GM19395 (cell line): Measurements from ENCODE around the gene ZNF302.

Experiments used
- ATAC-seq: cut with Tn5 transposase; IDR thresholded peaks from one replicate; pipeline ENCODE4 v1.9.1; 2021; ENCODE audit warnings: mild to moderate bottlenecking, moderate library complexity; ENCODE audit not compliant: unreplicated experiment

The ZNF302 gene

DNA sequence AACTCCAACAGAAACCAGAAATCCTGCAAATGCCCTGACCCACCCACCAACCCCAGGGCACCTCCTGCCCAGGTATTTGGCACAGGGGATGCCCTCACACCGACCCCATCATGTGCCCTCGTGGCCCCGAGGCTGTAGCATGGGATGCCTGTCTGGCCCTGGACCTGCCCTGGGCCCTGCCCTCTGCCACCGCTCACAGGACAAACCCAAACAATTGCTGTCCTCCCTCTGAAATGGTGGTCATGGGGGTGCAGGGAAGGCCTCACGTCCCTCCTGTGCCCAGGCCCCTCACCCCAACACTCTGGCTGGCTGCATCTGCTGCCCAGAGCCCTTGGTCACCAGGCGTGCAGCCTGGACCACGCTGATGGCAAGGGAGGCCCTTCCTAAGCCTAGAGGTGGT, 54.5 kb downstream of the ZNF302 start:
- ATAC-seq, result no peak

DNA sequence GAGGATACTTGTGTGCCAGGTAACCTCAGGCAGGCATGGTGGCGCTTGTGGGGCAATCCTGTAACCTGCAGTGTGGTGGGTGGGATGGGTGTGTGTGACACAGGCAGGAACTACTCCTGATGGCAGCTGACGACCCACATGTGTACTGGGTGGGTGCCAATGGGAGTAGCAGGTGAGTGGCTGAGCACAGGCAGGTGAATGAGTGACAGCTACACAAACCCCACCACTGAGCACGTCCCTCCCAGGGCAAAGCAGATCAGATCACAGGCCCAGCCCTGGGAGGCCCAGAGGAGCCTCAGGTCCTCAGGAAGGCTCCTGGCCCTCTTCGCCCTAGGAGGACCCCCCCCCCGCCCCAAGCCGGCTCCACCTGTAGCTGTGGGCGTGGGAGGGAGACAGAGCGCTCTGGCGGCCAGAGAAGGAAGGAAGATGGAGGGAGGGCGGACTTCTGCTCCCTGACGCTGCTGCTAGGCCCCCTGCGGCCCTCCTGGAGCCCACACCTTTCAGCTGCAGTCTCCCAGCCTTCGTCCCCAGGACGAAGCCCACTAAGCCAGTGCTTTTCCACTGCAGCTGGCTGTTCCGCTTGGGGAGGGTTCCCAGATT, 55.2 kb downstream of the ZNF302 start:
- ATAC-seq, result no peak

GRCh38 chr19:34733266-34733745, 55.8 kb downstream of the ZNF302 start:
- no peak for ATAC-seq

GRCh38 chr19:34733746-34734536, 56.5 kb downstream of the ZNF302 start, which contains the start of gene ZNF181:
TSS of gene ZNF181 (plus strand) at chr19:34734243. CDS start at chr19:34735038, 795 bp downstream.
- ATAC-seq, result peak; percentile 87

DNA sequence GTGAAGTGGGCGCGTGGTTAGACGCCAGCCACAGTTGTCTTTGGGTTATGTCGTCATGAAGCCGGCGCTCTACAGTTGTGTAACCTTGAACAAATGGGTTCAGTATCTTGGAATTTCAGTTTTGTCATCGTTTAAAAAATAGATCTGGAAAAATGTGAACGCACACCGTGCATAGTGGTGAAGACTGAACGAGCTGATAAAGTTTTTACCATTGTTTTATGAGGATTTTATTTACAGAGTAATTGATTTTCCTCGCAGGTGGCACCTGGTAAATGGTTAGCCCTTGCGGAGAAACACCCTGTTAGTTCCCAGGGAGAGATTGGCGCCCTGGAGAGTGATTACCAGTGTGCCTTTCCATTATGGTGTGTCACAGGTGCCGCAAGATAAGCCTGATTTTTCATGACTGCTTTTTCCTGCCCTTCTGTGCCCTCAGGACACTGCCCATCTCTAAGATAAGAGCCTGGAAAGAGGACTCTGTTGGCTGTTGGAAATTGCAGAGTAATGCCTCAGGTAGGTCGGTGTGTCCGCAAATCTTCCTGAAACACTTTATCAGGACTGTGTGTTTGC, 57.1 kb downstream of the ZNF302 start:
- no peak for ATAC-seq
